Measurements from ENCODE around the gene ATF7. TPM values are rescaled to one million over a fixed set of nuclear protein-coding genes. Genes with fewer than 3 reads are reported as not detected.
"Not testable (repeated sequence)": the region's sequence is repeated elsewhere in the genome, so short reads cannot be mapped to it uniquely, and the experiment has no call there.

ATF7 gene
- total RNA-seq, 1 donor from 2014 or later: 53.3 TPM

DNA sequence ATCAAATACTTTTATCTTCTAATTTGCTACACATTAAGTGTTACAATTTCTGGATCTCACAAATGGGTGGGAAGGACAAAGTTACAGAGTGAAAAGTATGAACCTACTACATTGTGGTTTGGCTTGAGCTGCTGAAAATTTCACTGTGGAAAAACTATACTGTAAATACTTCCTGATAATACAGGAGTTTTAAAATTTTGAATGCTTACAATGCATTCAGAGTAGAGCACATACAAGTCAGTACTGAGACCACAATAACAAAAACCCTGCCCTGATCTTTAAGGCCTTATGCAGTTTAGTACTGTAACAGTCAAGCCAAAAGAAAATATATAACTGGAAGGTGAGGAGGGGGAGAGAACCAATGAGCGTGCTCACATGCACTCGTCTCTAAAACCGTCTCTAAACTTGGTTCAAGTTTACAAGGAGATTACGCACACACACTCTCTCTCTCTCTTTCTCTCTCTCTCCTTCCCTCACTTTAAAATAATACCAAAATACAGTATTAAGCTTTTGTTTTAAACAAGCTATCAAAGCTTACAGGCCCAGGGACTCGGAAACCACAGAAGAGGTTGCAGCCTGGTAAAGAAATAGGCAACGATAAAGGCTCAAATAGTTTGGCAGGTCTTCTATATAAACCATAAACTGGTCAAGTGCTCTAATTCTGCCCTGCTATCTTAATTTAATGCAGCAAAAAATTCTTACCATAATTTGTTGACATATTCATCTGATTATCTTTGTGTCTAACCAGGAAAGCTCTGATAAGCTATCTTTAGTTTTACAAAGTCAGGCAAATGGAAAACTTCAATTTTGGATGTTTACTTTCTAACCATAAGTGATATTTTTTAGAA lies 58.0 kb downstream of the ATF7 start:
- DNase-seq (ENCODE audit: low spot score): no peak

DNA sequence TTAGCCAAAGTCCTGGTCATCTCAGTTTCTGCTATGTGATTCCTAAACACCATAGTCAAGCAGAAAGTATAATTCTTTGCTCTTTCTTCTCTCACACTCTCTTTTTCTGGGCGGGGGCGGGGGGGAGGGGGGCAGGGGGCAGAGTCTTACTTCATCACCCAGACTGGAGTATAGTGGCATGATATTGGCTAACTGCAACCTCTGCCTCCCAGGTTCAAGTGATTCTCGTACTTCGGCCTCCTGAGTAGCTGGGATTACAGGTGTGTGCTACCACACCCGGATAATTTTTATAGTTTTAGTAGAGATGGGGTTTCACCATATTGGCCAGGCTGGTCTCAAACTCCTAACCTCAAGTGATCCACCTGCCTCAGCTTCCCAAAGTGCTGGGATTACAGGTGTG lies 60.8 kb downstream of the ATF7 start:
- not testable (repeated sequence) for DNase-seq (ENCODE audit: low spot score)

DNA sequence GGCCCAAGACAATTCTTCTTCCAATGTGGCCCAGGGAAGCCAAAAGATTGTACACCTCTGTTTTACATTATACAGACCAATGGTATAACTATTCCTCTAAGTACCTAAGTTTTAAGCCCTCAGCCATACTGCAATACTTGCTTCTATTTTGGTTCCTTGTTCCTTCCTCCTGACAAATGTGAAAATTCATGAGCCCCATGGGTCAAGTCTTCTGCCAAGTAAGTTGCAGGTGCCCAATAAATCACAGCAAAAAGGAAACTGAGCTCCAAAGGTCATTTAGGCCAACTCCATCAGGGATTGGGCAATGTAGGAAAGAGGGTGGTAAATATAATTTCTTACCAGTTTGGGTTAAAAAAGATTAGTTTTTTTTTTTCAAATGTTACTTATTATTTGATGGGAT lies 61.2 kb downstream of the ATF7 start:
- no peak for DNase-seq (ENCODE audit: low spot score)

GRCh38 chr12:53564278-53564677 lies 61.9 kb downstream of the ATF7 start:
- DNase-seq (ENCODE audit: low spot score): no peak

DNA sequence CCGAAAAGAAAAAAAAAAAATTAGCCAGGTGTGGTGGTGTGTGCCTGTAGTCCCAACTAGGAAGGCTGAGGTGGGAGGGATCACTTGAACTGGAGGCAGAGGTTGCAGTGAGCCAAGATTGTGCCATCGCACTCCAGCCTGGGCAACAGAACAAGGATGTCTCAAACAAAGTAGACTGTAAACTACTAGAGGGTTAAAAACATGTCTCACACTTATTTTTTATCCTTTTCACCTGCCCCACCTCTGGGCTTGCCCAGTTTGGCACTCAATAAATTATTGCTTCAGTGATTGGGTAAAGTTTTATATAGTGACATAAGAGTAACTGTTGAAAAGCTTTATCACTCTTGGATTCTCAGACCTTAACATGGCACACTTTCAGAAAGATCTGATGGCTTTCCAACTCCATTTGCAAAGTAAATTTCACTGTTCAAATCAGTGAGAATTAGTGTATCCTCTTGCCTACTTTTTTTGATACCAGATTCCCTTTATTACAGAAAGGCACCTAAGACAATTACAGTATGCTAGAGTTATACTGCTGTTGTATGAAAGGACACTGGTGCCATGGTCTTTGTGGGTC lies 62.6 kb downstream of the ATF7 start:
- no peak for DNase-seq (ENCODE audit: low spot score)

DNA sequence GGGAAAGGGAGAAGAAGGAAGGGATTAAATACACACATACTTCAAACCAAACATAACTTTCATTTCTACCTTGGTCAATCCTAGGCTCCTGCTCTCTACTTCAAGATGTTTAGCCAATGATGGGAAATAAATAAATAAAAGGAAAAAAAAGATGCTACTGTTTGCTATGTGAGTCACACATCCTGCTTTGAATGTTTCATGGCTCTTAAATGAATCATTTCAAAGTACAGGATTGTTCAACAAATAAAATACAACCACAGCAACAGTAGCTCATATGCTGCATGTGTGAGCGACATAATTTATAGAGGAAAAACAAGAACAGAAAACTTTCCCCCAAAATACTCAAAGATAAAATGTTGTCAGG lies 64.6 kb downstream of the ATF7 start:
- DNase-seq (ENCODE audit: low spot score): no peak

GRCh38 chr12:53560912-53561589 lies 65.1 kb downstream of the ATF7 start:
- no peak for DNase-seq (ENCODE audit: low spot score)

GRCh38 chr12:53560351-53560750 lies 65.8 kb downstream of the ATF7 start:
- DNase-seq (ENCODE audit: low spot score): no peak

GRCh38 chr12:53558631-53559030 lies 67.6 kb downstream of the ATF7 start:
- no peak for DNase-seq (ENCODE audit: low spot score)

GRCh38 chr12:53552361-53553327 lies 73.5 kb downstream of the ATF7 start:
- no peak for DNase-seq (ENCODE audit: low spot score)

GRCh38 chr12:53551889-53552291 lies 74.3 kb downstream of the ATF7 start:
- DNase-seq (ENCODE audit: low spot score): no peak

DNA sequence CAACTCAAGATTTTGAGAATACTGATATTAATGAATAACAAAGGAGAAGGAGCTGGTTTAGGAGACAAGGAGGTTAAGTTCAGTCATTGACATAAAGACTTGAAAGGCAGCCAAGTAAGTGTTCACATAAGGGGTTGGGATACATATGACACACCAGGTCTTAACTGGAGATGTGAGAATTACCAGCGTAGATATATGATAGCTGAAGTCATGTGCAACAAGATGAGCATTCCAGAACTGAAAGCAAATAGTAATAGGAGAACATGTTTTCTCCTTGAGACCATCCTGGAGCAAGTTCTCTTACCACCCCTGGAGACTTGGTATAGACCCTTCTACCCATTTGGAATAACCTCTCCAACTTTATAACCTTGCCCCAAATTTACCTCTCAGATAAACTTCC lies 75.6 kb downstream of the ATF7 start:
- no peak for DNase-seq (ENCODE audit: low spot score)

GRCh38 chr12:53550131-53550530 lies 76.1 kb downstream of the ATF7 start:
- DNase-seq (ENCODE audit: low spot score): not testable (repeated sequence)

GRCh38 chr12:53548354-53548753 lies 77.8 kb downstream of the ATF7 start:
- not testable (repeated sequence) for DNase-seq (ENCODE audit: low spot score)

DNA sequence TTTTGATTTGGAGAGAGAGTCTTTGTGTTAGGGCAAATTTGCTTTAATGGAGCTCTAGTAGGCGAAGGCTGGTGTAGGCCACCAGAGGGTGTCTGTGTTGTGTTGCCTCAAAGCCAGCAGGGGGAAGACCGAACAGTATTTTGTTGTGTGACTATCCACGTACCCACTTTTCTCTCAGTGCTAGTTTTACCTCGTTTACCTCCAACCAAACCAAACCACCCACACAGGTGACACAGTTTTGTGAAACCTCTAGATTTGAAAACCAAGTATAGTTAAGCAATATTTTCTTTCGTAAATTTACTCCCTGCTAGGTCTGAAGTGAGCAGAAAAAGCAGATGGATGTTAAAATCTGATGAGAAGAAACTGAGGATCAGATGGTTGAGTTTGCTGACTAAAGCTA lies 82.6 kb downstream of the ATF7 start:
- DNase-seq (ENCODE audit: low spot score): peak; percentile 57

DNA sequence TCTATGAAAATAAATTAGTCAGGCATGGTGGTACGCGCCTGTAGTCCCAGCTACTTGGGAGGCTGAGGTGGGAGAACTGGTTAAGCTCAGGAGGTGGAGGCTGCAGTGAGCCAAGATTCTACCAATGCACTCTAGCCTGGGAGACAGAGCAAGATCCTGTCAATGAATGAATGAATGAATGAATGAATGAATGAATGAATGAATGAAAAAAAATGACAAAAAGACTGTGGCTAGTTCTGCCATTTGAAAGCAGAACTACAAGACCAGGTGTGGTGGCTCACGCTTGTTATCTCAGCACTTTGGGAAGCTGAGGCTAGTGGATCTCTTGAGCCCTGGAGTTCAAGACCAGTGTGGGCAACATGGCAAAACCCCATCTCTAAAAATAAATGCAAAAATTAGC lies 86.7 kb downstream of the ATF7 start:
- DNase-seq (ENCODE audit: low spot score): no peak

DNA sequence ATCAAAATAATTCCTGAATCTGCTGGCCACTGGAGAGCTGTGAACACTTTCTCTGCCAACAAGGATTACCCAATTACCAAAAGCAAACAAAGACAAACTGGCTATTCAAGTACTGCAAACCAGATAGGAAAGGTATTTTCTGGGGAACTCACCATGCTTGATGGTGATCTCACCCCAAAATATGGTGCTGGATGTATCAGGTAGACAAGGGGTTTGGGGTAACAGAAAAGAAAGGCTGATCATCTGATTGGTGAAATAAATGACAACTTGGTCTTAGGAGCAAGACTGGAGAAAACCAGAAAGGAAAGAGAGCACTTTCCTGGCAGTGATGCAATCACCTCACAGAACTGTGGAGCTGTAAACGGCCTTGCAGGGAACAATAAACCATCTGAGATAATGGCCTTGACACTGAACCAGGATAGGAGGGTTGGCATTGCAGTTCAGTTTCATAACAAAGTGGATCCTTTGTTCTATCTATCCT lies 87.9 kb downstream of the ATF7 start:
- DNase-seq (ENCODE audit: low spot score): peak; percentile 42

DNA sequence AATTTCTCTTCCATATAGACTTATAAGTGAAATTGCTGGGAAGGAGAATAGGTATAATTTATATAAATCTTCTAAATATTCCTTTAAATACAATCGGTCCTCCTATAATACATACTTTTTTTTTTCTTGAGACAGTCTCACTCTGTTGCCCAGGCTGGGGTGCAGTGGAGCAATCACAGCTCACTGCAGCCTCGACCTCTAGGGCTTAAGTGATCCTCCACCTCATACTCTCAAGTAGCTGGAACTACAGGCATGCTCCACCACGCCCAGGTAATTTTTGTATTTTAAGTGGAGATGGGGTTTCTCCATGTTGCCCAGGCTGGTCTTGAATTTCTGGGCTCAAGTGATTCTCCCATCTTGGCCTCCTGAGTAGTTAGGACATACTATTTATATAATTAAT lies 89.2 kb downstream of the ATF7 start:
- no peak for DNase-seq (ENCODE audit: low spot score)

DNA sequence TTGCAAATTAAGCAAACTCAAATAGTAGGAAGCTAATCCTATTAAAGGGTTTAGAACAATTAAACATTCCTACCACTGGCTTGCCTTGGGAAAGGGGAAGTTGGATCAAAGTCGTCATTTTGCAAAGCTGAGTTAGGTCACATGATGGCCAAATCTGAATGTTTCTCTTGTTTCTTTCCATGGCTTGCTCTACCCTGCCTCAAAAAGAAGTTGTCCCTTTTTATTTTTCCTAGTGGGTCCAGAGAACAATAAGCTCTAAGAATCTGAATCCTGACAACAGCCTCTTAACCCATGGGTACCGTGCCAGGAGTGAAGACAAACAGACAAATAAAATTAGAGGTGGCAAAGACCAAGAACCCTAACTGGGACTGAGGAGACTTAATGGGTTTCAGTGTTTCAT lies 92.7 kb downstream of the ATF7 start:
- DNase-seq (ENCODE audit: low spot score): no peak

DNA sequence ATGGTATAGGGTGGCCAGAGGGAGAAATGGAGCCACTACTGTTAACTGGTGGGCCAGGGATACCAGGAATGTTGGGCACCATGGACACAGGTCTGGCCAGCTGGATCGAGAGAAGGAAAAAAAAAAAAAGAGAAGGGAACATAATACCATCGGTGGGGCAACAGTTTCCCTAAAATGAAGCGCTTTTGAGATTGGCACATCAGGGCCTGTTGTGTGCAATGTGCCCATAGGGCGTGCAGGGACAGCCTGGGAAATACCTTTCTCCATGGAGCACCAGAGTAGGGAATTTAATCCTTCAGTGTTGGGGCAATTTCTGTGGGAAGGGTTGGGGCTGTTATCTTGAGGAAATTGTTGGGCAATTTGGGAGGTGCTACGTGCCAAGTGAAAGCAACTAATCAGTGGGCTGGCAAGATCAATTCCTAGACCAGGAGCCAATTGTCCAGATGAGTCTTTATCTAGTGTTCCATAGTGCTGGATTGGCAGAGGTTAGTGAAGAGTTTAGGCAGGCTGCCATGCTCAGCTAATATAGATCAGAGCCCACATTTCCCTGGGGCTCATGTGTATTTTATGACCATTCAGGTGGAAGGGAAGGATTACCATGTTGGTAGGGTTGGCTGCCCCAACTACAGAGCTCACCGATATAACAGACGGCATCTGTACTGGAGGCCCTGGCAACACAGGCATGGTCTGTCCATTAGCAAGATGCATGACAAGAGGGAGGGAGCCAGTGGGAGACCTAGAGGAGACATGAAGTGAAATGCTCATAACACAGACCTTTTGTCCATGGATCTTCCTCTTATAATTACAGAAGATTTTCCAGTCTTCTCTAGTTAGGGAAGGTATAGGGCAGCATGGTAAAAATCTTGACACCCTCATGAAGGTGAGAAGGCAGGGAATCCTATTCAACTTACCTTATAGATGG lies 93.4 kb downstream of the ATF7 start:
- DNase-seq (ENCODE audit: low spot score): no peak

GRCh38 chr12:53532021-53532420 lies 94.2 kb downstream of the ATF7 start:
- DNase-seq (ENCODE audit: low spot score): no peak

Measured in mucosa of gallbladder (tissue), 1 donor.